Fibroblast of skin of right biceps (primary cell): Measurements from ENCODE around the gene ARFGEF2.
A peak's percentile ranks its signal among the peaks of the same experiment; 100 is the strongest.
"Not testable (repeated sequence)": the region's sequence is repeated elsewhere in the genome, so short reads cannot be mapped to it uniquely, and the experiment has no call there.

Experiments used
- DNase-seq: peaks from one replicate; pipeline ENCODE4 v3.0.0-alpha.2; 2013

Gene ARFGEF2

GRCh38 chr20:49009899-49010631 is 88.6 kb downstream of the ARFGEF2 start:
- no peak for DNase-seq

- DNase-seq: no peak
Measured at GRCh38 chr20:49024220-49024619, 102.7 kb downstream of the ARFGEF2 start.

GRCh38 chr20:49028177-49028576 is 106.7 kb downstream of the ARFGEF2 start:
- DNase-seq: not testable (repeated sequence)

GRCh38 chr20:49028684-49029083 is 107.2 kb downstream of the ARFGEF2 start:
- DNase-seq: peak; percentile 40

- peak; percentile 78 for DNase-seq
Measured at GRCh38 chr20:49029203-49029602, 107.7 kb downstream of the ARFGEF2 start.

GRCh38 chr20:49030954-49031619 is 109.6 kb downstream of the ARFGEF2 start:
- DNase-seq: no peak

- DNase-seq: no peak
Measured at GRCh38 chr20:49032455-49032854, 110.9 kb downstream of the ARFGEF2 start.

- no peak for DNase-seq
Measured at GRCh38 chr20:49034070-49034732, 112.7 kb downstream of the ARFGEF2 start.

- DNase-seq: no peak
Measured at GRCh38 chr20:49037962-49038387, 116.5 kb downstream of the ARFGEF2 start.

- no peak for DNase-seq
Measured at GRCh38 chr20:49039854-49040253, 118.3 kb downstream of the ARFGEF2 start.

GRCh38 chr20:49043000-49043399 is 121.5 kb downstream of the ARFGEF2 start:
- DNase-seq: no peak

- DNase-seq: no peak
Measured at GRCh38 chr20:49045440-49046086, 124.1 kb downstream of the ARFGEF2 start.

- peak; percentile 95 for DNase-seq
Measured at GRCh38 chr20:49046087-49046900, 124.8 kb downstream of the ARFGEF2 start, which contains the start of gene CSE1L. TSS of gene CSE1L (plus strand) at chr20:49046312. CDS start at chr20:49058464, 12,152 bp downstream.

GRCh38 chr20:49052334-49052733 is 130.8 kb downstream of the ARFGEF2 start:
- no peak for DNase-seq

- DNase-seq: no peak
Measured at GRCh38 chr20:49054056-49054643, 132.6 kb downstream of the ARFGEF2 start.

GRCh38 chr20:49063279-49063678 is 141.8 kb downstream of the ARFGEF2 start:
- DNase-seq: no peak

- no peak for DNase-seq
Measured at GRCh38 chr20:49074521-49074920, 153.0 kb downstream of the ARFGEF2 start.

GRCh38 chr20:49078310-49078709 is 156.8 kb downstream of the ARFGEF2 start:
- DNase-seq: no peak

- not testable (repeated sequence) for DNase-seq
Measured at GRCh38 chr20:49082295-49082694, 160.8 kb downstream of the ARFGEF2 start.
